NCI-H2196 (cell line): ENCODE data around the gene SDR42E1.

Experiments
- DNase-seq: peaks from one replicate; lab custom pipeline; 2025; ENCODE audit not compliant: unreplicated experiment; lab: John Stamatoyannopoulos, UW

Gene SDR42E1, protein sequence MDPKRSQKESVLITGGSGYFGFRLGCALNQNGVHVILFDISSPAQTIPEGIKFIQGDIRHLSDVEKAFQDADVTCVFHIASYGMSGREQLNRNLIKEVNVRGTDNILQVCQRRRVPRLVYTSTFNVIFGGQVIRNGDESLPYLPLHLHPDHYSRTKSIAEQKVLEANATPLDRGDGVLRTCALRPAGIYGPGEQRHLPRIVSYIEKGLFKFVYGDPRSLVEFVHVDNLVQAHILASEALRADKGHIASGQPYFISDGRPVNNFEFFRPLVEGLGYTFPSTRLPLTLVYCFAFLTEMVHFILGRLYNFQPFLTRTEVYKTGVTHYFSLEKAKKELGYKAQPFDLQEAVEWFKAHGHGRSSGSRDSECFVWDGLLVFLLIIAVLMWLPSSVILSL

GRCh38 chr16:82011199-82011641 is at the start of gene SDR42E1:
SDR42E1 (minus strand) TSS chr16:82011470; CDS start chr16:82000858, 10,612 bp downstream.
- peak; percentile 68 for DNase-seq

DNA sequence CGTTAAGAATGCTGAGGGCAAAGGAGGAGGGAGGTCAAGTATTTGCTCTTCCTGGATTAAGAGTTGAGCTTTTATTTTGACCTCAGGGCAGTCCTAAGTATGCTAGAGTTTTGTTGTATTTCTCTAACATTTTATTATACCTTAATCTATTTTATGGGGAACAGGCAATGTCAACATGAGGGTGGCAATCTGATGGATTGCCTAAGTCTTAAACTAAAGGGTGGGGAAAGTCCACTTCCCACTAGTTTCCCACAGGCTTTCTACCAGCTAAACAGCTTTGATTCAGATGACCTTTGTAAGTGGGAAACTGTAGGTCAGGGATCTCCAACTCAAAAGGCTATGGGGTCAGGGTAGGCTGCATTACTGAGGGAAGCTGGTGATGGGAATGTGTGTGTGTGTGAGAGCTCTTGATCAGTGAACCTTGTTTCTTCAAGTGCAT is 48.7 kb upstream of the SDR42E1 start:
- DNase-seq: no peak

GRCh38 chr16:82059161-82059982 is 48.1 kb upstream of the SDR42E1 start:
- no peak for DNase-seq

DNA sequence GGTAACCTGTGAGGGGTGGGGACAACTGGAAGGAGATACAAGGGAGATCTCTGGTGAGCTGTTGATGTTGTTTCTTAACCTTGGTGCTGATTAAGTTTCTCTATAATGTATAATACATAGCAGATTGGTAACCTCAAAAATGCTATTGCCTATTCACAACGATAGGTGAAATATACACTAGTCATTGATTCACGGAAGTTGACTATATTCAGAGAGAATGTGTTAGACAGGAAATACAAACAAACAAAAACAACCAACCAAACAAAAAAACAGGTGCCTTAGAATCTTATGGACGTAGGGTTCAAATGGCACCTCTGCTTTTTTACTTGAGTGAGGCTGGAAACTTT is 45.3 kb upstream of the SDR42E1 start:
- no peak for DNase-seq

GRCh38 chr16:82055728-82056549 is 44.7 kb upstream of the SDR42E1 start:
- no peak for DNase-seq

DNA sequence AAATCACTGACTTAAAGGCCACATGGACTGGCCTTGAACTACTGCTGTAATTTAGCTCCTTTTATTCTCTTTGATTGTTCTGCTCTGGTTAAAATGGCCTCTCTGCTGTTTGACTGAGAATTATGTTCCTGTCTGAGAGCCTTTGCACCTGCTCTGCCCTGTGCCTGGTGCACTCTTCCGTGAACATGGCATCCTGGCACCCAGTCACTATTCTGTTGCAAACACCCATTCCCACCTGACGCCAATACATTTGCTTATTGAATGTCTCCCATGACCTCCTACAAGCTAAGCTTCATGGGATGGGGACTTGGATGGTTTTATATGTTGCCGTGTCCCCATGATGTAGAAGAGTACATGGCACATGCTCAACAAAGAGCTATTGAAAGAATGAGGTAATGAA is 43.8 kb upstream of the SDR42E1 start:
- no peak for DNase-seq

- no peak for DNase-seq
Observed at GRCh38 chr16:82051656-82052055, 40.4 kb upstream of the SDR42E1 start.

GRCh38 chr16:82050909-82051357 is 39.7 kb upstream of the SDR42E1 start:
- no peak for DNase-seq

GRCh38 chr16:82050506-82050905 is 39.2 kb upstream of the SDR42E1 start:
- no peak for DNase-seq

DNA sequence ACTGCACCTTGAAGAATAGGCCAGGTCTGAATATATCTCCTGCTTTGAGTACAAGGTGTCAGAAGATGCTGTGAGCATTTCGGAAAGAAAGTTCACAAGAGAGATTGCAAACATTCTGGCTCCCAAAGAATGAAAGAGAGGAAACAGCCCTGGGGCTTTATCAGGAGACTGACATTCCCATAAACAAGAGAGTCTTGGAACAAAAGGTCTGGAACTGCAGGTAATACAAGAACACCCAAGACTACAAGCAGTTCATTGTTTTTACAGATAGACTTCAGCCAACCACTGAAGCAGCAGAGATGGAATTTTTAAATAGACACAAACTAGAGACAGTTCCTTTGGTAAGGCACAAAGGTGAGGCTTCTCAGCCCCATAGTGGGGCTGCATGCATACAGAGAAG is 38.2 kb upstream of the SDR42E1 start:
- DNase-seq: no peak

DNA sequence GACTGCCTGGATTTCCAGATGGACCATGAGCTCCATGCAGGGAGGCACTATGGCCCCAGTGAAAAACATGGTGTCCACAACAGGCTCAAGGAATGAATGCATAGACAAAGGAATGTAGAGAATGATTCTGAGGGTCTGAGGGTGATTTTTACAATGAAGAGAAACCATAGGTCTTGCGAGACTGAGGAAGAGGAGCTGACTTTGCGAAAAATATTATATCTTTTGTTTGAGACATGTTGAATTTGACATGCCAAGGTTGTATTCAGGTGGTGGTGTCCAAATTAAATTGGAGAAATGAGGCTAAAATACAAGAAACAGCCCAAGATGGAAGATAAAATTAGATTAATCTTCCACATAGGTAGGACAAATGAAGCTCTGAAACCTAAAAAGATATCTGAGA is 36.5 kb upstream of the SDR42E1 start:
- DNase-seq: no peak

- no peak for DNase-seq
Observed at GRCh38 chr16:82047374-82047773, 36.1 kb upstream of the SDR42E1 start.

- no peak for DNase-seq
Observed at GRCh38 chr16:82046941-82047340, 35.7 kb upstream of the SDR42E1 start.

- no peak for DNase-seq
Observed at GRCh38 chr16:82046541-82046940, 35.3 kb upstream of the SDR42E1 start.

DNA sequence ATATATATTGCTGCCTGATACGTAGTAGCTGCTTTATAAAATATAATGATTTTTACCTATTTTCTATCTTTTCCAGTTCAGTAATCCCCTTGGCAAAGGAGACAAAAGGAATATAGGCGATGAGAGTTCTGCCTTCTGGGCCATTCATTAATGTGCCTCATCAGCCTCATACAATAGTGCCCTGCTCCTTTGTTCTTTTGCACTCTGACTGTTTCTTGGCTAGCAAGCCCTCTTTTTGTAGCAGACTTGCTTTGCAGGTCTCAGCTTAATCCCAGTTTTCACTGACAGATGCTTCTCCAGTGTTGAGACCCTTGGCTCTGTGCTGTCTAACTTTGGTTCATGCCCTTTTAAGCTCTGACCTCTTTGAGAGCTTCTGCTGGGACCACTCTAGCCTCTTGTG is 34.2 kb upstream of the SDR42E1 start:
- no peak for DNase-seq

- DNase-seq: no peak
Observed at GRCh38 chr16:82044585-82044911, 33.3 kb upstream of the SDR42E1 start.

DNA sequence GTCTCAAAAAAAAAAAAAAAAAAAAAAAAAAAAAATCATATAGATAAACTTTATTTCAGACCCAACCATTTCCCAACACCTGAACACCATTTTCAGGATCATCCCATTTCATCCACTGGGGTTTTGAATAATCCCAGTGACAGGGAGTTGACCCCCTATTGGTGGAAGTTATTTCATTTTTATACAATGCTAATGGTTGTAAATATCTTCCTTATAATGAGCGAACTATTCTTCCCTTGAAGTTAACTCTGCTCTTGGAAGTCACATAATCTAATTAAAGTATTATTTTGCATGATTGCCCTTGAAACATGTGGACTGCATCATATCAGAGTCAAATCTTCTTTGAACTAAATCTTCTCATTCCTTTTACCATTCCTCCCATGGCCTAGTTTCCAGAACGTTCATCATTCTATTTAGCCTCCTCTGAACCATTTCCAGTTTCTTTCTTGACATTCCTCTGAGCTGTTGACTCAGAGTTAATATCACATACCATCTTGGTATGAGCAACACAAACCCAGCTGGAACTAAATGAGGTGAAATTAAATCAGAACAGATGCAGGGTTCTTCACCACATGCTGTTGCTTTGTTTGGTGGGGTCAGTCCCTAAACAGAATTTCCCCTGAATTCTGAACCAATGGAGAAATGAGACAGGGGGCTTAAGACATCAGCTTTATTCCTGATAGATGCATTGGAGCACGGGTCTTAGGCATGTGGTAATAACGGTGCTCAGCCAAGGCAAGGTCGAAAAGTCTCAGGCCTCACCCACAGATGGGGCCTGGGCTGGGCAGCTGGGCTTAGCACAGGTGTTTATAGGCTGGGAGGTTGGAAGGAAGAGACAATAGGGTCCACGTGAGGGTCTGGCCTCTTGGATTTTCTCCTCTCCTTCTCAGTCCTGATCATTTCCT is 32.7 kb upstream of the SDR42E1 start:
- DNase-seq: no peak

DNA sequence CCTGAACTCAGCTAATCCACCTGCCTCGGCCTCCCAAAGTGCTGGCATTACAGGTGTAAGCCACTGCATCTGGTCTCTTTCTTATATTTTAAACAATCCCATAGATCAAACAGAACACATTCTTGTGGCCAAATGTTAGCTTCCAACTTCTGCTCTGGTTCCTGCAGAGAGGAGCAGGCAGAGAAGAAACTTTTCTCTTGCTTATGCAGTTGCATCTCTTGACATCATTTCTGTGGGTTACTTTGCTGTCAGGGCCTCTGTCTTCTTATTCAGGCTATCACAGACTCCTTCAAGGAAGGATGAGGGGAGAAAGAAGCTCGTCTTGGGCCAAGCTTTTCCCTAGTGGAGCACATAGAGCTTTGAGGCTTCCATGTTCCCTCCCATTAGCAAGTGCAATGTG is 31.6 kb upstream of the SDR42E1 start:
- no peak for DNase-seq

DNA sequence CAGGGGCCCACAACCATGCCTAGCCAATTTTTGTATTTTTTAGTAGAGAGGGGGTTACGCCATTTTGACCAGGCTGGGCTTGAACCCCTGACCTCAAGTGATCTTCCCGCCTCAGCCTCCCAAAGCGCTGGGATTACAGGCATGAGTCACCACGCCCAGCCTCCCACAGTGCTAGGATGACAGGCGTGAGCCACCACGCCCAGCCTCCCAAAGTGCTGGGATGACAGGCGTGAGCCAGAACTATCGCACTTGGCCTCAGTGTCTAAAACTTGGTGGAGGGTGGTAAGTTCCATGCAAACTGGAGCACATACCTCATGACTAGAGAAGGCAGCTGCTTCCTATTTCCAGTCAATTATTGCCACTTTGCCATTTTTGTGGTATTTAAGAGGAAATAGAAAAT is 30.9 kb upstream of the SDR42E1 start:
- DNase-seq: no peak

GRCh38 chr16:82041542-82041941 is 30.3 kb upstream of the SDR42E1 start:
- DNase-seq: no peak
